ENCODE data around the gene RASL12.

DNA sequence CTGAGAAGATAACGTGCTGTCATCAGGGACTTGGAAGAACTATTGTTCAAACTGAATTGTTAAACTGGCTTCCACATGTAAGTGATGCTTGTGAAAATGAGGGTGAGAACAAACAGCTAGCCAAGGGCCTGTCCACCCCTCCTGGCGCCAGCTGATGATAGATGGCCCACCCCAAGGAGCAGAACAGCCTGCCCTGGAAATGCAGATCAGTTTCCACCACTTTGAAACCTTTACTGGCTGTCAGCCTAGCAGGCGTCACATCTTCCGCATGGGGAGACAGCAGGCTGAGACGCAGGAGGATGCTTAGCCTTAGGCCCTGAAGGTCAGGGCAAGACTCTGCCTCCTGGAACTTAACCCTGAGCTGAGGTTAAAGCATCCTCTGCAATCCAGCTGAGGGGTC lies 29.0 kb downstream of the RASL12 start:
- TF ChIP-seq, protein P1, sequence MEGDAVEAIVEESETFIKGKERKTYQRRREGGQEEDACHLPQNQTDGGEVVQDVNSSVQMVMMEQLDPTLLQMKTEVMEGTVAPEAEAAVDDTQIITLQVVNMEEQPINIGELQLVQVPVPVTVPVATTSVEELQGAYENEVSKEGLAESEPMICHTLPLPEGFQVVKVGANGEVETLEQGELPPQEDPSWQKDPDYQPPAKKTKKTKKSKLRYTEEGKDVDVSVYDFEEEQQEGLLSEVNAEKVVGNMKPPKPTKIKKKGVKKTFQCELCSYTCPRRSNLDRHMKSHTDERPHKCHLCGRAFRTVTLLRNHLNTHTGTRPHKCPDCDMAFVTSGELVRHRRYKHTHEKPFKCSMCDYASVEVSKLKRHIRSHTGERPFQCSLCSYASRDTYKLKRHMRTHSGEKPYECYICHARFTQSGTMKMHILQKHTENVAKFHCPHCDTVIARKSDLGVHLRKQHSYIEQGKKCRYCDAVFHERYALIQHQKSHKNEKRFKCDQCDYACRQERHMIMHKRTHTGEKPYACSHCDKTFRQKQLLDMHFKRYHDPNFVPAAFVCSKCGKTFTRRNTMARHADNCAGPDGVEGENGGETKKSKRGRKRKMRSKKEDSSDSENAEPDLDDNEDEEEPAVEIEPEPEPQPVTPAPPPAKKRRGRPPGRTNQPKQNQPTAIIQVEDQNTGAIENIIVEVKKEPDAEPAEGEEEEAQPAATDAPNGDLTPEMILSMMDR (IDR thresholded peaks at IDR 0.05; ENCODE audit: insufficient read depth, low read length) = no peak
- TF ChIP-seq POLR2AphosphoS5 (IDR thresholded peaks at IDR 0.05; ENCODE audit: low read depth) (no peak), SPI1 (IDR thresholded peaks at IDR 0.05; ENCODE audit: borderline replicate concordance, low read depth) (no peak), GABPA (IDR thresholded peaks at IDR 0.05; ENCODE audit: low read depth) (no peak)
- TF ChIP-seq, protein P2, sequence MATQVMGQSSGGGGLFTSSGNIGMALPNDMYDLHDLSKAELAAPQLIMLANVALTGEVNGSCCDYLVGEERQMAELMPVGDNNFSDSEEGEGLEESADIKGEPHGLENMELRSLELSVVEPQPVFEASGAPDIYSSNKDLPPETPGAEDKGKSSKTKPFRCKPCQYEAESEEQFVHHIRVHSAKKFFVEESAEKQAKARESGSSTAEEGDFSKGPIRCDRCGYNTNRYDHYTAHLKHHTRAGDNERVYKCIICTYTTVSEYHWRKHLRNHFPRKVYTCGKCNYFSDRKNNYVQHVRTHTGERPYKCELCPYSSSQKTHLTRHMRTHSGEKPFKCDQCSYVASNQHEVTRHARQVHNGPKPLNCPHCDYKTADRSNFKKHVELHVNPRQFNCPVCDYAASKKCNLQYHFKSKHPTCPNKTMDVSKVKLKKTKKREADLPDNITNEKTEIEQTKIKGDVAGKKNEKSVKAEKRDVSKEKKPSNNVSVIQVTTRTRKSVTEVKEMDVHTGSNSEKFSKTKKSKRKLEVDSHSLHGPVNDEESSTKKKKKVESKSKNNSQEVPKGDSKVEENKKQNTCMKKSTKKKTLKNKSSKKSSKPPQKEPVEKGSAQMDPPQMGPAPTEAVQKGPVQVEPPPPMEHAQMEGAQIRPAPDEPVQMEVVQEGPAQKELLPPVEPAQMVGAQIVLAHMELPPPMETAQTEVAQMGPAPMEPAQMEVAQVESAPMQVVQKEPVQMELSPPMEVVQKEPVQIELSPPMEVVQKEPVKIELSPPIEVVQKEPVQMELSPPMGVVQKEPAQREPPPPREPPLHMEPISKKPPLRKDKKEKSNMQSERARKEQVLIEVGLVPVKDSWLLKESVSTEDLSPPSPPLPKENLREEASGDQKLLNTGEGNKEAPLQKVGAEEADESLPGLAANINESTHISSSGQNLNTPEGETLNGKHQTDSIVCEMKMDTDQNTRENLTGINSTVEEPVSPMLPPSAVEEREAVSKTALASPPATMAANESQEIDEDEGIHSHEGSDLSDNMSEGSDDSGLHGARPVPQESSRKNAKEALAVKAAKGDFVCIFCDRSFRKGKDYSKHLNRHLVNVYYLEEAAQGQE (IDR thresholded peaks at IDR 0.05; ENCODE audit: insufficient replicate concordance, low read depth) = no peak
